IMR-90 (cell line): Measurements from ENCODE around the gene PCDHB6. TPM values are rescaled to one million over a fixed set of nuclear protein-coding genes. Genes with fewer than 3 reads are reported as not detected.
"Not testable (repeated sequence)": the region's sequence is repeated elsewhere in the genome, so short reads cannot be mapped to it uniquely, and the experiment has no call there.

Experiments
- ATAC-seq: fragments of 200-7000 bp; cut with Tn5 transposase; 2 replicates; pipeline ENCODE4 v1.9.1; 2020; ENCODE audit warnings: low read depth, mild to moderate bottlenecking, moderate library complexity
- BruUV-seq: library from RNA; stranded (reverse); fragments of 400-500 nt; replicated peaks from 2 replicates; lab custom pipeline; 2021; lab: Mats Ljungman, UMichigan
- CTCF ChIA-PET: fragments of 300-600 bp; formaldehyde crosslinking; extraction: SDS; loops from one replicate; lab custom pipeline; 2021; ENCODE audit warnings: antibody characterized with exemption; lab: Yijun Ruan, JAX
- POLR2A ChIA-PET: fragments of 300-600 bp; sonication (Branson Sonifier 250); formaldehyde crosslinking; loops from one replicate; lab custom pipeline; 2022; ENCODE audit warnings: antibody characterized with exemption; ENCODE audit not compliant: unreplicated experiment; lab: Charles Lee
- DNase-seq: peaks from one replicate; pipeline ENCODE4 v3.0.0; 2013
- H2AFZ ChIP-seq: replicated peaks from 2 replicates; pipeline ENCODE3; 2013; ENCODE audit warnings: low read length, mild to moderate bottlenecking; ENCODE audit not compliant: poor library complexity
- H2AK5ac ChIP-seq: 2 replicates; pipeline ENCODE4 v1.6.1; 2013; ENCODE audit warnings: low read depth, low read length, inconsistent platforms
- H2AK9ac ChIP-seq: replicated peaks from 2 replicates; pipeline ENCODE3; 2013; ENCODE audit warnings: mild to moderate bottlenecking, low read depth, low read length, moderate library complexity; ENCODE audit not compliant: poor library complexity
- H2BK120ac ChIP-seq: 2 replicates; pipeline ENCODE4 v1.6.1; 2013; ENCODE audit warnings: low read depth, low read length, inconsistent platforms
- H2BK15ac ChIP-seq: 3 replicates; pipeline ENCODE4 v1.6.1; 2013; ENCODE audit warnings: low read depth, low read length, inconsistent platforms
- H2BK20ac ChIP-seq: 2 replicates; pipeline ENCODE4 v1.6.1; 2013; ENCODE audit warnings: low read depth, mild to moderate bottlenecking, inconsistent platforms, low read length, moderate library complexity
- H2BK5ac ChIP-seq: 2 replicates; pipeline ENCODE4 v1.6.1; 2013; ENCODE audit warnings: mild to moderate bottlenecking, low read depth, low read length, inconsistent platforms; ENCODE audit not compliant: poor library complexity, severe bottlenecking
- H3K14ac ChIP-seq: replicated peaks from 2 replicates; pipeline ENCODE4 v1.6.1; 2013; ENCODE audit warnings: low read depth, low read length, inconsistent platforms
- H3K18ac ChIP-seq: 2 replicates; pipeline ENCODE4 v1.6.1; 2013; ENCODE audit warnings: low read depth, low read length, control low read depth
- H3K23ac ChIP-seq: 2 replicates; pipeline ENCODE4 v1.6.1; 2013; ENCODE audit warnings: low read depth, low read length, inconsistent platforms
- H3K27ac ChIP-seq: 2 replicates; pipeline ENCODE4 v1.5.1; 2013; ENCODE audit warnings: mild to moderate bottlenecking, control low read depth, low read length; ENCODE audit not compliant: insufficient read depth
- H3K27me3 ChIP-seq: 2 replicates; pipeline ENCODE4 v1.6.1; 2013; ENCODE audit warnings: low read length; ENCODE audit not compliant: control insufficient read depth, insufficient read depth
- H3K36me3 ChIP-seq: 2 replicates; pipeline ENCODE4 v1.6.1; 2013; ENCODE audit warnings: low read length, mixed read lengths; ENCODE audit not compliant: control insufficient read depth, insufficient read depth
- H3K4ac ChIP-seq: 2 replicates; pipeline ENCODE4 v1.6.1; 2013; ENCODE audit warnings: low read depth, low read length, inconsistent platforms
- H3K4me1 ChIP-seq: 2 replicates; pipeline ENCODE4 v1.6.1; 2013; ENCODE audit warnings: low read length, mixed read lengths; ENCODE audit not compliant: control insufficient read depth, insufficient read depth
- H3K4me2 ChIP-seq: 2 replicates; pipeline ENCODE4 v1.6.1; 2013; ENCODE audit warnings: low read depth, mild to moderate bottlenecking, control low read depth, low read length, moderate library complexity
- H3K4me3 ChIP-seq: 2 replicates; pipeline ENCODE4 v1.5.1; 2013; ENCODE audit warnings: low read depth, mild to moderate bottlenecking, control low read depth, low read length, moderate library complexity; ENCODE audit not compliant: insufficient read depth
- H3K56ac ChIP-seq: 2 replicates; pipeline ENCODE4 v1.6.1; 2013; ENCODE audit warnings: low read length, inconsistent platforms; ENCODE audit not compliant: insufficient read depth; ENCODE audit errors: extremely low read depth
- H3K79me1 ChIP-seq, 2 experiments: 2 replicates each; pipeline ENCODE4 v1.6.1; 2013; ENCODE audit warnings: low read length in 2 of 2, inconsistent platforms in 1 of 2, low read depth in 1 of 2
- H3K9ac ChIP-seq: 2 replicates; pipeline ENCODE4 v1.6.1; 2013; ENCODE audit warnings: low read depth, low read length, control low read depth
- H3K9me1 ChIP-seq: 2 replicates; pipeline ENCODE4 v1.6.1; 2013; ENCODE audit warnings: low read length, inconsistent platforms; ENCODE audit not compliant: insufficient read depth
- H3K9me3 ChIP-seq: 2 replicates; pipeline ENCODE4 v1.6.1; 2013; ENCODE audit warnings: low read length; ENCODE audit not compliant: control insufficient read depth, insufficient read depth
- H4K20me1 ChIP-seq: 2 replicates; pipeline ENCODE4 v1.6.1; 2013; ENCODE audit warnings: low read length, inconsistent platforms; ENCODE audit not compliant: insufficient read depth
- H4K5ac ChIP-seq: 2 replicates; pipeline ENCODE4 v1.6.1; 2013; ENCODE audit warnings: mild to moderate bottlenecking, low read depth, low read length, control low read depth
- H4K8ac ChIP-seq, 2 experiments: 2 replicates each; pipeline ENCODE4 v1.6.1; 2013; ENCODE audit warnings: low read depth in 2 of 2, low read length in 2 of 2, control low read depth in 1 of 2, inconsistent platforms in 1 of 2
- H4K91ac ChIP-seq: 2 replicates; pipeline ENCODE4 v1.6.1; 2013; ENCODE audit warnings: low read depth, low read length, inconsistent platforms; ENCODE audit not compliant: insufficient read depth
- CHD1 ChIP-seq: IDR thresholded peaks from 2 replicates; pipeline ENCODE4 v1.6.1; 2012; ENCODE audit warnings: low read depth, low read length, improper control_type of control experiment
- MAFK ChIP-seq: IDR thresholded peaks from 2 replicates; pipeline ENCODE4 v1.6.1; 2012; ENCODE audit warnings: low read depth, low read length, improper control_type of control experiment
- NFE2L2 ChIP-seq: fragments of 150-350 bp; IDR thresholded peaks from 2 replicates; pipeline ENCODE4 v1.6.1; 2016; ENCODE audit warnings: low read depth, mild to moderate bottlenecking, low read length
- WGBS, 2 experiments: methylation state at CpG; one replicate each; pipeline versions ENCODE4 v1.1.5 to v1.1.7; 2013; ENCODE audit warnings: missing lambda C conversion rate in 2 of 2; ENCODE audit not compliant: insufficient read length in 1 of 2; ENCODE audit errors: extremely low coverage in 2 of 2; 5-methylcytosine and 5-hydroxymethylcytosine counted together
- dilution Hi-C: fragments of 300-500 bp; cut with HindIII; formaldehyde crosslinking; loops from one replicate; pipeline ENCODE4 v1.14.3; 2018; ENCODE audit warnings: low sequenced_read_pairs; ENCODE audit not compliant: unreplicated experiment
- in situ Hi-C: fragments of 300-500 bp; cut with MboI; formaldehyde crosslinking; loops from 3 replicates; pipeline ENCODE4 v1.14.3; 2019; ENCODE audit warnings: low sequenced_read_pairs, inconsistent platforms, mixed read lengths
- intact Hi-C: fragments of 100-400 bp; cut with micrococcal nuclease; formaldehyde crosslinking; loops from 2 replicates; pipeline ENCODE4 v1.10.0; 2022
- polyA plus RNA-seq, 3 experiments: library from polyadenylated mRNA; depleted of rRNA; stranded (reverse); fragments of >200 nt; gene quantifications; 2 replicates each; pipeline ENCODE4 v1.2.3, GENCODE V29; 2012; ENCODE audit warnings: low replicate concordance in 1 of 3
- total RNA-seq: library from RNA; depleted of rRNA; stranded (reverse); fragments of >200 nt; gene quantifications from 2 replicates; pipeline ENCODE4 v1.2.3, GENCODE V29; 2012

PCDHB6 gene
- total and polyA plus RNA-seq, 2 of the 4 experiments (the other 2 are of a cell fraction) = under 0.01 to 0.07 TPM

GRCh38 chr5:141175933-141176332 lies 26.1 kb downstream of the PCDHB6 start:
- no peak overlapping the region for H3K9ac ChIP-seq
- no peaks in the 10 kb centered on the region for H3K9me1 ChIP-seq
- TF ChIP-seq NFE2L2 (no peak), CHD1 (no peak), MAFK (no peak)
- no peaks in the 10 kb centered on the region for H4K20me1 ChIP-seq
- no peaks in the 10 kb centered on the region for H3K36me3 ChIP-seq
- H2BK120ac ChIP-seq = no peak overlapping the region
- DNase-seq (no peak), ATAC-seq (no peak)
- WGBS, 2 experiments = no CpG with 5 or more reads among the region's 1 CpG
- H3K23ac ChIP-seq = no peak overlapping the region
- H3K27me3 ChIP-seq = no peaks in the 10 kb centered on the region
- BruUV-seq = no TSS peak
- no peak overlapping the region for H2BK15ac ChIP-seq
- H3K9me3 ChIP-seq = peaks cover 22% of the 10 kb centered on the region; the same call in 1 of the 2 replicates
- no peak overlapping the region for H3K18ac ChIP-seq
- intact Hi-C loops (no loop called here), dilution Hi-C loops (no loop called here), in situ Hi-C loops (no loop called here)
- ChIA-PET CTCF (no interaction called here), POLR2A (no interaction called here)
- no peak overlapping the region for H3K4me3 ChIP-seq
- no peaks in the 10 kb centered on the region for H3K79me1 ChIP-seq
- H2BK20ac ChIP-seq = no peak overlapping the region
- no peak overlapping the region for H3K56ac ChIP-seq
- no peak overlapping the region for H3K4me2 ChIP-seq
- no peak overlapping the region for H2AK5ac ChIP-seq
- no peak overlapping the region for H4K91ac ChIP-seq
- H3K4ac ChIP-seq = no peak overlapping the region
- no peak overlapping the region for H2AFZ ChIP-seq
- H4K8ac ChIP-seq = no peak overlapping the region
- H2AK9ac ChIP-seq = no peak overlapping the region
- no peak overlapping the region for H3K14ac ChIP-seq
- H2BK5ac ChIP-seq = no peak overlapping the region
- H4K5ac ChIP-seq = no peak overlapping the region
- H3K27ac ChIP-seq = no peak overlapping the region
- H3K4me1 ChIP-seq = no peaks in the 10 kb centered on the region

GRCh38 chr5:141177577-141178191 lies 27.8 kb downstream of the PCDHB6 start, which contains the start of gene PCDHB8:
Gene PCDHB8 (plus strand): TSS chr5:141177790. CDS start chr5:141178035, 245 bp downstream.
- H3K4ac ChIP-seq, H3K18ac ChIP-seq, H3K4me1 ChIP-seq, H3K14ac ChIP-seq, H4K5ac ChIP-seq, H3K9ac ChIP-seq, H3K27ac ChIP-seq, H4K8ac ChIP-seq, H4K91ac ChIP-seq, H2BK120ac ChIP-seq, H2AFZ ChIP-seq, CTCF ChIA-PET, DNase-seq, POLR2A ChIA-PET, H3K9me1 ChIP-seq, H2BK15ac ChIP-seq, dilution Hi-C loops, BruUV-seq, H3K56ac ChIP-seq, intact Hi-C loops, H2AK5ac ChIP-seq, H3K79me1 ChIP-seq, H2BK20ac ChIP-seq, H3K23ac ChIP-seq, H2AK9ac ChIP-seq, H4K20me1 ChIP-seq, H2BK5ac ChIP-seq, H3K4me2 ChIP-seq, H3K27me3 ChIP-seq, in situ Hi-C loops, H3K36me3 ChIP-seq: not testable (repeated sequence)
- ATAC-seq = peak; percentile 14; the same call in 1 of the 2 replicates
- Histone ChIP-seq H3K9me3 (peaks cover 23% of the 10 kb centered on the region; the same call in 1 of the 2 replicates), H3K4me3 (0 out of 2 replicates have a peak within 1 kb of the TSS, but pooled peaks have one; percentile 26)
- WGBS, 2 experiments = no CpG with 5 or more reads among the region's 18 CpGs
